ENCODE data around the gene DHRS3. TPM values are rescaled to one million over a fixed set of nuclear protein-coding genes. Genes with fewer than 3 reads are reported as not detected.

DHRS3 gene
- total RNA-seq, 1 experiment from 2014 or later, result 59.4 TPM

DNA sequence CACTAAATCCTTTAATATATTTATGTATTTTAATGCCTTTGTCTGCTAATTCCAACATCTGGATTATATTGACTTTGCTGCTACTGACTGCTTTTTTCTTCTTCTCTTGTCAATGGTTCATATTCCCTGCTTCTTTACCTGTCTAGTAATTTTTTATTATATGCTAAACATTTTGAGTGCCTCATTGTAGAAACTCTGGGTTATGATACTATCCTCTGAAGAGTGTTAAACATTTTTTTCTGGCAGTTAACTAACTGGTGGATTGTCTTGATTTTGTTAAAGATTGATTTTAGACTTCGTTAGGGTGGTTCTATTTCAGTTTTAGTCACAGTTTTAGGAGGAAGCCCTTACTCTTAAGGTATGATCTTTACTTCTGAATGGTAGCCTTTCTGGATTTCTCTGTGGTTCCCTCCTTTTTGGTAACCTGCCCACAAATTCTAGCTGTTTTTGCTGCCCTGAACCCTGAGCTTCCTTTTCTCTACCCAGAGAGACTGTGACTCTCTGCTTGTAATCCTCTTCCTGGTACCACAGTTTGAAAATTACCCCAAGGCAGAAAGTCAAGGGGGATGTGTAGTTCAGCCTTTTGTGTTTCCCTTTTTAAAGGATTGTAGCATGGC is 81.9 kb downstream of the DHRS3 start:
- no TSS peak for BruUV-seq (replicated peaks)
- intact Hi-C loops (cut with micrococcal nuclease; ENCODE audit: unreplicated experiment), result no loop called here
- Mint-ChIP-seq H3K4me1 (ENCODE audit: low read depth, unreplicated experiment) (no peaks in the 10 kb centered on the region), H3K36me3 (ENCODE audit: insufficient read depth, unreplicated experiment) (no peaks in the 10 kb centered on the region), H3K4me3 (ENCODE audit: unreplicated experiment) (no peak overlapping the region), H3K27ac (ENCODE audit: unreplicated experiment) (no peak overlapping the region), H3K9me3 (ENCODE audit: unreplicated experiment) (peaks cover 24% of the 10 kb centered on the region), H3K27me3 (ENCODE audit: insufficient read depth, unreplicated experiment) (no peaks in the 10 kb centered on the region)
- CTCF ChIA-PET, result no interaction called here
- Histone ChIP-seq H3K4me3 (ENCODE audit: low read depth, low read length) (no peak overlapping the region), H3K9me3 (peaks cover 7% of the 10 kb centered on the region; the same call in 1 of the 2 replicates), H3K4me1 (no peaks in the 10 kb centered on the region), H3K36me3 (ENCODE audit: control insufficient read depth, insufficient read depth, low read length) (no peaks in the 10 kb centered on the region), H3K27me3 (replicated peaks; ENCODE audit: control insufficient read depth, insufficient read depth, low read length) (no peaks in the 10 kb centered on the region)
- no peak for DNase-seq
- TF ChIP-seq CTCF (IDR thresholded peaks at IDR 0.05; ENCODE audit: insufficient read depth in 1 of 2, low read depth in 1 of 2, low read length in 1 of 2, severe bottlenecking in 1 of 2, unreplicated experiment in 1 of 2), result no peak
- POLR2A ChIA-PET, result no interaction called here

GRCh38 chr1:12532405-12533315 is 85.3 kb downstream of the DHRS3 start:
- peaks cover 24% of the 10 kb centered on the region for H3K9me3 Mint-ChIP-seq (ENCODE audit: unreplicated experiment)
- no peaks in the 10 kb centered on the region for H3K27me3 ChIP-seq (replicated peaks; ENCODE audit: control insufficient read depth, insufficient read depth, low read length)
- ChIA-PET POLR2A (no interaction called here), CTCF (no interaction called here)
- H3K36me3 Mint-ChIP-seq (ENCODE audit: insufficient read depth, unreplicated experiment), result no peaks in the 10 kb centered on the region
- H3K27me3 Mint-ChIP-seq (ENCODE audit: insufficient read depth, unreplicated experiment), result no peaks in the 10 kb centered on the region
- no peak for TF ChIP-seq CTCF (IDR thresholded peaks at IDR 0.05; ENCODE audit: insufficient read depth in 1 of 2, low read depth in 1 of 2, low read length in 1 of 2, severe bottlenecking in 1 of 2, unreplicated experiment in 1 of 2)
- H3K27ac Mint-ChIP-seq (ENCODE audit: unreplicated experiment), result no peak overlapping the region
- peaks cover 19% of the 10 kb centered on the region for H3K4me1 Mint-ChIP-seq (ENCODE audit: low read depth, unreplicated experiment)
- no peak overlapping the region for H3K4me3 Mint-ChIP-seq (ENCODE audit: unreplicated experiment)
- intact Hi-C loops (cut with micrococcal nuclease; ENCODE audit: unreplicated experiment), result no loop called here
- peaks cover 27% of the 10 kb centered on the region for H3K4me1 ChIP-seq
- no peak for DNase-seq
- peaks cover 7% of the 10 kb centered on the region; the same call in 1 of the 2 replicates for H3K9me3 ChIP-seq
- no peaks in the 10 kb centered on the region for H3K36me3 ChIP-seq (ENCODE audit: control insufficient read depth, insufficient read depth, low read length)
- H3K4me3 ChIP-seq (ENCODE audit: low read depth, low read length), result no peak overlapping the region
- no TSS peak for BruUV-seq (replicated peaks)

GRCh38 chr1:12531179-12531499 is 86.9 kb downstream of the DHRS3 start:
- Histone ChIP-seq H3K4me1 (peaks cover 30% of the 10 kb centered on the region), H3K4me3 (ENCODE audit: low read depth, low read length) (no peak overlapping the region), H3K36me3 (ENCODE audit: control insufficient read depth, insufficient read depth, low read length) (no peaks in the 10 kb centered on the region), H3K9me3 (peaks cover 4% of the 10 kb centered on the region; the same call in 1 of the 2 replicates), H3K27me3 (replicated peaks; ENCODE audit: control insufficient read depth, insufficient read depth, low read length) (no peaks in the 10 kb centered on the region)
- ChIA-PET POLR2A (no interaction called here), CTCF (no interaction called here)
- H3K4me3 Mint-ChIP-seq (ENCODE audit: unreplicated experiment), result no peak overlapping the region
- BruUV-seq (replicated peaks), result no TSS peak
- H3K36me3 Mint-ChIP-seq (ENCODE audit: insufficient read depth, unreplicated experiment), result no peaks in the 10 kb centered on the region
- no peaks in the 10 kb centered on the region for H3K27me3 Mint-ChIP-seq (ENCODE audit: insufficient read depth, unreplicated experiment)
- no peak overlapping the region for H3K27ac Mint-ChIP-seq (ENCODE audit: unreplicated experiment)
- TF ChIP-seq CTCF (IDR thresholded peaks at IDR 0.05; ENCODE audit: insufficient read depth in 1 of 2, low read depth in 1 of 2, low read length in 1 of 2, severe bottlenecking in 1 of 2, unreplicated experiment in 1 of 2), result no peak
- DNase-seq, result no peak
- H3K9me3 Mint-ChIP-seq (ENCODE audit: unreplicated experiment), result peaks cover 11% of the 10 kb centered on the region
- intact Hi-C loops (cut with micrococcal nuclease; ENCODE audit: unreplicated experiment), result no loop called here
- peaks cover 19% of the 10 kb centered on the region for H3K4me1 Mint-ChIP-seq (ENCODE audit: low read depth, unreplicated experiment)

Data from Caco-2 (cell line).